ENCODE measurements around the gene DECR2. TPM values are rescaled to one million over a fixed set of nuclear protein-coding genes. Genes with fewer than 3 reads are reported as not detected.

Gene DECR2
- total and polyA plus RNA-seq, 9 of the 15 experiments (the other 6 are each of a cell fraction or from before 2014, with no cell fraction given), result 1.0 to 31.9 (median 10.3) TPM

- TF ChIP-seq HNRNPLL (IDR thresholded peaks at IDR 0.05; ENCODE audit: low read depth, low read length, poor library complexity, severe bottlenecking) (peak; percentile 57), GABPB1 (CRISPR knock-in tag; IDR thresholded peaks at IDR 0.05) (peak; percentile 70), RFX5 (IDR thresholded peaks at IDR 0.05; ENCODE audit: low read depth, low read length) (no peak), HMG20B (CRISPR knock-in tag; IDR thresholded peaks at IDR 0.05) (no peak), ZBTB7A (IDR thresholded peaks at IDR 0.05; ENCODE audit: borderline replicate concordance, control insufficient read depth, low read depth, low read length) (peak; percentile 99), HLTF (IDR thresholded peaks at IDR 0.05) (no peak), ETV6 (IDR thresholded peaks at IDR 0.05; ENCODE audit: borderline replicate concordance in 1 of 2, low read depth in 2 of 2, low read length in 1 of 2) (no peak), ETV6 (CRISPR knock-in tag; IDR thresholded peaks at IDR 0.05; ENCODE audit: borderline replicate concordance) (no peak), CC2D1A (IDR thresholded peaks at IDR 0.05) (no peak), CXXC5 (CRISPR knock-in tag; IDR thresholded peaks at IDR 0.05) (peak; percentile 84), RB1 (IDR thresholded peaks at IDR 0.05; ENCODE audit: low read depth) (peak; percentile 12; the same call in 1 of the 2 replicates), ZNF696 (CRISPR knock-in tag; conservative IDR thresholded peaks at IDR 0.05) (no peak), ZNF175 (CRISPR knock-in tag; IDR thresholded peaks at IDR 0.05; ENCODE audit: low read depth) (no peak), FOS (IDR thresholded peaks at IDR 0.05; ENCODE audit: extremely low read depth, insufficient read length) (no peak)
- TF ChIP-seq, protein P1, sequence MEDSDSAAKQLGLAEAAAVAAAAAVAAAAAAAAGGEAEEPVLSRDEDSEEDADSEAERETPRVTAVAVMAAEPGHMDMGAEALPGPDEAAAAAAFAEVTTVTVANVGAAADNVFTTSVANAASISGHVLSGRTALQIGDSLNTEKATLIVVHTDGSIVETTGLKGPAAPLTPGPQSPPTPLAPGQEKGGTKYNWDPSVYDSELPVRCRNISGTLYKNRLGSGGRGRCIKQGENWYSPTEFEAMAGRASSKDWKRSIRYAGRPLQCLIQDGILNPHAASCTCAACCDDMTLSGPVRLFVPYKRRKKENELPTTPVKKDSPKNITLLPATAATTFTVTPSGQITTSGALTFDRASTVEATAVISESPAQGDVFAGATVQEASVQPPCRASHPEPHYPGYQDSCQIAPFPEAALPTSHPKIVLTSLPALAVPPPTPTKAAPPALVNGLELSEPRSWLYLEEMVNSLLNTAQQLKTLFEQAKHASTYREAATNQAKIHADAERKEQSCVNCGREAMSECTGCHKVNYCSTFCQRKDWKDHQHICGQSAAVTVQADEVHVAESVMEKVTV (CRISPR knock-in tag; IDR thresholded peaks at IDR 0.05), result no peak
- TF ChIP-seq, protein P2, sequence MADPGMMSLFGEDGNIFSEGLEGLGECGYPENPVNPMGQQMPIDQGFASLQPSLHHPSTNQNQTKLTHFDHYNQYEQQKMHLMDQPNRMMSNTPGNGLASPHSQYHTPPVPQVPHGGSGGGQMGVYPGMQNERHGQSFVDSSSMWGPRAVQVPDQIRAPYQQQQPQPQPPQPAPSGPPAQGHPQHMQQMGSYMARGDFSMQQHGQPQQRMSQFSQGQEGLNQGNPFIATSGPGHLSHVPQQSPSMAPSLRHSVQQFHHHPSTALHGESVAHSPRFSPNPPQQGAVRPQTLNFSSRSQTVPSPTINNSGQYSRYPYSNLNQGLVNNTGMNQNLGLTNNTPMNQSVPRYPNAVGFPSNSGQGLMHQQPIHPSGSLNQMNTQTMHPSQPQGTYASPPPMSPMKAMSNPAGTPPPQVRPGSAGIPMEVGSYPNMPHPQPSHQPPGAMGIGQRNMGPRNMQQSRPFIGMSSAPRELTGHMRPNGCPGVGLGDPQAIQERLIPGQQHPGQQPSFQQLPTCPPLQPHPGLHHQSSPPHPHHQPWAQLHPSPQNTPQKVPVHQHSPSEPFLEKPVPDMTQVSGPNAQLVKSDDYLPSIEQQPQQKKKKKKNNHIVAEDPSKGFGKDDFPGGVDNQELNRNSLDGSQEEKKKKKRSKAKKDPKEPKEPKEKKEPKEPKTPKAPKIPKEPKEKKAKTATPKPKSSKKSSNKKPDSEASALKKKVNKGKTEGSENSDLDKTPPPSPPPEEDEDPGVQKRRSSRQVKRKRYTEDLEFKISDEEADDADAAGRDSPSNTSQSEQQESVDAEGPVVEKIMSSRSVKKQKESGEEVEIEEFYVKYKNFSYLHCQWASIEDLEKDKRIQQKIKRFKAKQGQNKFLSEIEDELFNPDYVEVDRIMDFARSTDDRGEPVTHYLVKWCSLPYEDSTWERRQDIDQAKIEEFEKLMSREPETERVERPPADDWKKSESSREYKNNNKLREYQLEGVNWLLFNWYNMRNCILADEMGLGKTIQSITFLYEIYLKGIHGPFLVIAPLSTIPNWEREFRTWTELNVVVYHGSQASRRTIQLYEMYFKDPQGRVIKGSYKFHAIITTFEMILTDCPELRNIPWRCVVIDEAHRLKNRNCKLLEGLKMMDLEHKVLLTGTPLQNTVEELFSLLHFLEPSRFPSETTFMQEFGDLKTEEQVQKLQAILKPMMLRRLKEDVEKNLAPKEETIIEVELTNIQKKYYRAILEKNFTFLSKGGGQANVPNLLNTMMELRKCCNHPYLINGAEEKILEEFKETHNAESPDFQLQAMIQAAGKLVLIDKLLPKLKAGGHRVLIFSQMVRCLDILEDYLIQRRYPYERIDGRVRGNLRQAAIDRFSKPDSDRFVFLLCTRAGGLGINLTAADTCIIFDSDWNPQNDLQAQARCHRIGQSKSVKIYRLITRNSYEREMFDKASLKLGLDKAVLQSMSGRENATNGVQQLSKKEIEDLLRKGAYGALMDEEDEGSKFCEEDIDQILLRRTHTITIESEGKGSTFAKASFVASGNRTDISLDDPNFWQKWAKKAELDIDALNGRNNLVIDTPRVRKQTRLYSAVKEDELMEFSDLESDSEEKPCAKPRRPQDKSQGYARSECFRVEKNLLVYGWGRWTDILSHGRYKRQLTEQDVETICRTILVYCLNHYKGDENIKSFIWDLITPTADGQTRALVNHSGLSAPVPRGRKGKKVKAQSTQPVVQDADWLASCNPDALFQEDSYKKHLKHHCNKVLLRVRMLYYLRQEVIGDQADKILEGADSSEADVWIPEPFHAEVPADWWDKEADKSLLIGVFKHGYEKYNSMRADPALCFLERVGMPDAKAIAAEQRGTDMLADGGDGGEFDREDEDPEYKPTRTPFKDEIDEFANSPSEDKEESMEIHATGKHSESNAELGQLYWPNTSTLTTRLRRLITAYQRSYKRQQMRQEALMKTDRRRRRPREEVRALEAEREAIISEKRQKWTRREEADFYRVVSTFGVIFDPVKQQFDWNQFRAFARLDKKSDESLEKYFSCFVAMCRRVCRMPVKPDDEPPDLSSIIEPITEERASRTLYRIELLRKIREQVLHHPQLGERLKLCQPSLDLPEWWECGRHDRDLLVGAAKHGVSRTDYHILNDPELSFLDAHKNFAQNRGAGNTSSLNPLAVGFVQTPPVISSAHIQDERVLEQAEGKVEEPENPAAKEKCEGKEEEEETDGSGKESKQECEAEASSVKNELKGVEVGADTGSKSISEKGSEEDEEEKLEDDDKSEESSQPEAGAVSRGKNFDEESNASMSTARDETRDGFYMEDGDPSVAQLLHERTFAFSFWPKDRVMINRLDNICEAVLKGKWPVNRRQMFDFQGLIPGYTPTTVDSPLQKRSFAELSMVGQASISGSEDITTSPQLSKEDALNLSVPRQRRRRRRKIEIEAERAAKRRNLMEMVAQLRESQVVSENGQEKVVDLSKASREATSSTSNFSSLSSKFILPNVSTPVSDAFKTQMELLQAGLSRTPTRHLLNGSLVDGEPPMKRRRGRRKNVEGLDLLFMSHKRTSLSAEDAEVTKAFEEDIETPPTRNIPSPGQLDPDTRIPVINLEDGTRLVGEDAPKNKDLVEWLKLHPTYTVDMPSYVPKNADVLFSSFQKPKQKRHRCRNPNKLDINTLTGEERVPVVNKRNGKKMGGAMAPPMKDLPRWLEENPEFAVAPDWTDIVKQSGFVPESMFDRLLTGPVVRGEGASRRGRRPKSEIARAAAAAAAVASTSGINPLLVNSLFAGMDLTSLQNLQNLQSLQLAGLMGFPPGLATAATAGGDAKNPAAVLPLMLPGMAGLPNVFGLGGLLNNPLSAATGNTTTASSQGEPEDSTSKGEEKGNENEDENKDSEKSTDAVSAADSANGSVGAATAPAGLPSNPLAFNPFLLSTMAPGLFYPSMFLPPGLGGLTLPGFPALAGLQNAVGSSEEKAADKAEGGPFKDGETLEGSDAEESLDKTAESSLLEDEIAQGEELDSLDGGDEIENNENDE (IDR thresholded peaks at IDR 0.05; ENCODE audit: low read depth, low read length), result no peak
These were observed 23.5 kb downstream of the DECR2 start, which contains the start of gene RAB11FIP3 (continued) for GRCh38 chr16:425082-425718.

All from K562 (cell line).